MCF 10A (cell line): ENCODE measurements around the gene LEUTX. TPM values are rescaled to one million over a fixed set of nuclear protein-coding genes. Genes with fewer than 3 reads are reported as not detected.
"Not testable (repeated sequence)": the region's sequence is repeated elsewhere in the genome, so short reads cannot be mapped to it uniquely, and the experiment has no call there.

Source experiments
- BruUV-seq: library from RNA; stranded (reverse); fragments of 400-500 nt; replicated peaks from 2 replicates; lab custom pipeline; 2021; lab: Mats Ljungman, UMichigan
- CTCF ChIA-PET: fragments of 300-600 bp; sonication (Branson Sonifier 250); formaldehyde crosslinking; extraction: SDS; loops from one replicate; lab custom pipeline; 2021; ENCODE audit warnings: antibody characterized with exemption, inconsistent platforms; lab: Yijun Ruan, JAX
- POLR2A ChIA-PET: fragments of 300-600, 350-650 bp; sonication (Branson Sonifier 250); formaldehyde crosslinking; extraction: SDS; loops from one replicate; lab custom pipeline; 2020; ENCODE audit warnings: antibody characterized with exemption, inconsistent platforms; lab: Yijun Ruan, JAX
- DNase-seq: peaks from one replicate; pipeline ENCODE4 v3.0.0-alpha.2; 2018; ENCODE audit not compliant: unreplicated experiment
- H3K27ac Mint-ChIP-seq: one replicate; pipeline ENCODE4 v1.8.0; 2022; ENCODE audit warnings: mild to moderate bottlenecking, low read depth, mixed read lengths; ENCODE audit not compliant: unreplicated experiment
- H3K27me3 Mint-ChIP-seq: one replicate; pipeline ENCODE4 v1.8.0; 2022; ENCODE audit warnings: mixed read lengths; ENCODE audit not compliant: insufficient read depth, unreplicated experiment
- H3K36me3 Mint-ChIP-seq: one replicate; pipeline ENCODE4 v1.8.0; 2022; ENCODE audit warnings: mild to moderate bottlenecking, moderate library complexity, mixed read lengths; ENCODE audit not compliant: insufficient read depth, unreplicated experiment
- H3K4me1 Mint-ChIP-seq: one replicate; pipeline ENCODE4 v1.8.0; 2022; ENCODE audit warnings: mixed read lengths; ENCODE audit not compliant: insufficient read depth, unreplicated experiment
- H3K4me3 Mint-ChIP-seq: one replicate; pipeline ENCODE4 v1.8.0; 2022; ENCODE audit warnings: mild to moderate bottlenecking, moderate library complexity, mixed read lengths; ENCODE audit not compliant: unreplicated experiment
- H3K9me3 Mint-ChIP-seq: one replicate; pipeline ENCODE4 v1.8.0; 2022; ENCODE audit warnings: mixed read lengths; ENCODE audit not compliant: unreplicated experiment
- intact Hi-C: fragments of 100-400 bp; cut with micrococcal nuclease; formaldehyde crosslinking; loops from 2 replicates; pipeline ENCODE4 v1.14.1; 2022
- total RNA-seq: library from RNA; stranded (reverse); gene quantifications from 2 replicates; pipeline ENCODE4 v1.2.3, GENCODE V29; 2022
- TF ChIP-seq, protein P1 (sequence below): fragments of 200-600 bp; IDR thresholded peaks from one replicate; pipeline ENCODE4 v1.8.0; 2022; ENCODE audit warnings: antibody characterized with exemption, mild to moderate bottlenecking; ENCODE audit not compliant: unreplicated experiment

LEUTX gene
- total RNA-seq, 1 experiment from 2014 or later: not detected

DNA sequence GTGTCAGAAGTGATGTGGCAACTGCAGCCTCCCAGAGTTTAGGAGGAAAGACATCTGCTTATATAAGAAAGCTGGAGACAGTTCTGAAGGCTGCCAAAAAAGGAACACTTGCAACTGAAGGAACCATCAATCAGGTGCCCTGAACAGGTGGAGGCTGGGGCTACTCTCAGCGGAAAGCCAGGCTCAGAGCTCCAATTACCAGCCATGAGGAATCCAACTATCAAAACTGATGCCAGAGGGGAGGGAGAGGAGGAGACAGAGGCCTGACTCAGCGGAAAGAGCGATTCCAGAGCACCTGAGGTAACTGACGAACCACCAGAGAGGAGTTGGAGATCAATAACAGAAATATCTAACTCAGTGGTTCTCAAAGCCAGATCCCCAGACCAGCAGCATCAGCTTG lies 24.3 kb downstream of the LEUTX start:
- Mint-ChIP-seq H3K4me1 (no peaks in the 10 kb centered on the region), H3K9me3 (no peaks in the 10 kb centered on the region), H3K36me3 (no peaks in the 10 kb centered on the region), H3K4me3 (no peak overlapping the region), H3K27ac (no peak overlapping the region), H3K27me3 (peaks cover 38% of the 10 kb centered on the region)
- ChIA-PET CTCF (interaction anchor here (1.0 to 1.5 kb wide), 2 partner anchors 10 to 40 kb away, joined by 3 to 5 read pairs; no protein-coding TSS in a partner anchor), POLR2A (interaction anchor here (0.6 to 1.1 kb wide), 3 partner anchors 11 to 406 kb away, joined by 3 read pairs; partner anchors contain the start of gene DYRK1B)
- intact Hi-C loops: no loop called here
- no peak for DNase-seq
- no TSS peak for BruUV-seq
- TF ChIP-seq, protein P1, sequence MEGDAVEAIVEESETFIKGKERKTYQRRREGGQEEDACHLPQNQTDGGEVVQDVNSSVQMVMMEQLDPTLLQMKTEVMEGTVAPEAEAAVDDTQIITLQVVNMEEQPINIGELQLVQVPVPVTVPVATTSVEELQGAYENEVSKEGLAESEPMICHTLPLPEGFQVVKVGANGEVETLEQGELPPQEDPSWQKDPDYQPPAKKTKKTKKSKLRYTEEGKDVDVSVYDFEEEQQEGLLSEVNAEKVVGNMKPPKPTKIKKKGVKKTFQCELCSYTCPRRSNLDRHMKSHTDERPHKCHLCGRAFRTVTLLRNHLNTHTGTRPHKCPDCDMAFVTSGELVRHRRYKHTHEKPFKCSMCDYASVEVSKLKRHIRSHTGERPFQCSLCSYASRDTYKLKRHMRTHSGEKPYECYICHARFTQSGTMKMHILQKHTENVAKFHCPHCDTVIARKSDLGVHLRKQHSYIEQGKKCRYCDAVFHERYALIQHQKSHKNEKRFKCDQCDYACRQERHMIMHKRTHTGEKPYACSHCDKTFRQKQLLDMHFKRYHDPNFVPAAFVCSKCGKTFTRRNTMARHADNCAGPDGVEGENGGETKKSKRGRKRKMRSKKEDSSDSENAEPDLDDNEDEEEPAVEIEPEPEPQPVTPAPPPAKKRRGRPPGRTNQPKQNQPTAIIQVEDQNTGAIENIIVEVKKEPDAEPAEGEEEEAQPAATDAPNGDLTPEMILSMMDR: no peak

DNA sequence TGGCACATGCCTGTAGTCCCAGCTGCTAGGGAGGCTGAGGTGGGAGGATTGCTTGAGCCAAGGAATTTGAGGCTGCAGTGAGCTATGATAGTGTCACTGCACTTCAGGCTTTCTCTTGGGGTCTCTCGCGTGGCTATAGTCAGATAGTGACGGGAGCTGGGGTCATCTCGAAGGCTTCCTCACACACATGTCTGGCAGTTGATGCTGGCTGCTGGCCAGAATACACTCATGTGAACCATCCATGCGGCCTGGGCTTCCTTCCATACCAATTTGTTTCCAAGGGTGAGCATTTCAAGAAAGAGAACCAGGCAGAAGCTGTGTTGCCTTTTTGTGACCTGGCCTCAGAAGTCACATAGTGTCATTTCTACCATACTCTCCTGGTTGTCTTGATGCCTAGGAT lies 26.4 kb downstream of the LEUTX start:
- TF ChIP-seq, protein P1: no peak
- intact Hi-C loops: no loop called here
- BruUV-seq: no TSS peak

GRCh38 chr19:39807846-39808364 lies 29.3 kb downstream of the LEUTX start:
- ChIA-PET CTCF (no interaction called here), POLR2A (interaction anchor here (1.0 kb wide), 1 partner anchor 13 kb away, joined by 4 read pairs; no protein-coding TSS in a partner anchor)
- Mint-ChIP-seq H3K4me1 (no peaks in the 10 kb centered on the region), H3K27ac (no peak overlapping the region), H3K4me3 (no peak overlapping the region), H3K36me3 (no peaks in the 10 kb centered on the region), H3K9me3 (no peaks in the 10 kb centered on the region), H3K27me3 (peaks cover 22% of the 10 kb centered on the region)
- no TSS peak for BruUV-seq
- no peak for DNase-seq
- intact Hi-C loops: no loop called here
- TF ChIP-seq, protein P1: no peak

More for the DNA sequence above, 26.4 kb downstream of the LEUTX start:
- Mint-ChIP-seq H3K27me3 (peaks cover 22% of the 10 kb centered on the region), H3K27ac (no peak overlapping the region), H3K4me3 (no peak overlapping the region), H3K4me1 (no peaks in the 10 kb centered on the region), H3K36me3 (no peaks in the 10 kb centered on the region), H3K9me3 (no peaks in the 10 kb centered on the region)
- POLR2A ChIA-PET: interaction anchor here (0.6 kb wide), 1 partner anchor 51 kb away, joined by 3 read pairs; no protein-coding TSS in a partner anchor
- CTCF ChIA-PET: interaction anchor here (0.6 kb wide), 1 partner anchor 1773 kb away, joined by 3 read pairs; no protein-coding TSS in a partner anchor
- no peak for DNase-seq

GRCh38 chr19:39808688-39809087 lies 30.0 kb downstream of the LEUTX start:
- not testable (repeated sequence) for BruUV-seq

More at GRCh38 chr19:39808688-39809087, 30.0 kb downstream of the LEUTX start:
- H3K36me3 Mint-ChIP-seq, H3K4me1 Mint-ChIP-seq, H3K9me3 Mint-ChIP-seq, H3K4me3 Mint-ChIP-seq, H3K27ac Mint-ChIP-seq, DNase-seq, intact Hi-C loops: not testable (repeated sequence)
- POLR2A ChIA-PET: interaction anchor here (1.0 kb wide), 1 partner anchor 12 kb away, joined by 4 read pairs; no protein-coding TSS in a partner anchor
- CTCF ChIA-PET: interaction anchor here (0.5 kb wide), 1 partner anchor 277 kb away, joined by 3 read pairs; no protein-coding TSS in a partner anchor
- H3K27me3 Mint-ChIP-seq: peaks cover 21% of the 10 kb centered on the region
